ENCODE measurements around the gene TUSC2. TPM values are rescaled to one million over a fixed set of nuclear protein-coding genes. Genes with fewer than 3 reads are reported as not detected.

The TUSC2 gene
- total and polyA plus RNA-seq, 2 of the 13 experiments (the other 11 are each of a cell fraction or from before 2014, with no cell fraction given), result 36.7 to 39.1 TPM

GRCh38 chr3:50298836-50299637 is 29.0 kb downstream of the TUSC2 start, which contains the start of the genes HYAL3 and NAA80 (continued):
- TF ChIP-seq ZBTB43 (CRISPR knock-in tag; conservative IDR thresholded peaks at IDR 0.05) (peak; percentile 56; the same call in 1 of the 2 replicates), ZNF12 (CRISPR knock-in tag; IDR thresholded peaks at IDR 0.05) (0 out of 2 replicates have a peak, but pooled peaks have one; percentile 16), ZBTB14 (CRISPR knock-in tag; IDR thresholded peaks at IDR 0.05) (peak; percentile 63; the same call in 1 of the 2 replicates), NFYB (CRISPR knock-in tag; IDR thresholded peaks at IDR 0.05) (peak; percentile 54), ZKSCAN5 (CRISPR knock-in tag; IDR thresholded peaks at IDR 0.05) (no peak), CAMTA2 (CRISPR knock-in tag; IDR thresholded peaks at IDR 0.05; ENCODE audit: borderline replicate concordance) (no peak), ZNF558 (CRISPR knock-in tag; IDR thresholded peaks at IDR 0.05; ENCODE audit: borderline replicate concordance) (peak; percentile 73; the same call in 1 of the 2 replicates), BORCS8-MEF2B (CRISPR knock-in tag; IDR thresholded peaks at IDR 0.05) (no peak), POGZ (CRISPR knock-in tag; IDR thresholded peaks at IDR 0.05) (peak; percentile 7; the same call in 1 of the 2 replicates), ZNF652 (CRISPR knock-in tag; IDR thresholded peaks at IDR 0.05; ENCODE audit: borderline replicate concordance, low read depth) (peak; percentile 99), CREB1 (IDR thresholded peaks at IDR 0.05) (peak; percentile 90; the same call in 1 of the 2 replicates), CREB1 (CRISPR knock-in tag; IDR thresholded peaks at IDR 0.05) (no peak), NFE2L2 (IDR thresholded peaks at IDR 0.05; ENCODE audit: low read length) (no peak), ZFP91 (CRISPR knock-in tag; IDR thresholded peaks at IDR 0.05; ENCODE audit: borderline replicate concordance) (peak; percentile 93), PPARG (CRISPR knock-in tag; conservative IDR thresholded peaks at IDR 0.05) (no peak), ZNF354B (CRISPR knock-in tag; IDR thresholded peaks at IDR 0.05) (no peak), ZNF713 (CRISPR knock-in tag; IDR thresholded peaks at IDR 0.05) (no peak), ZFP36L1 (CRISPR knock-in tag; IDR thresholded peaks at IDR 0.05) (peak; percentile 68; the same call in 1 of the 2 replicates), SPEN (CRISPR knock-in tag; IDR thresholded peaks at IDR 0.05; ENCODE audit: low read depth) (no peak; the same call in none of the 2 replicates), FOSL1 (CRISPR knock-in tag; IDR thresholded peaks at IDR 0.05; ENCODE audit: borderline replicate concordance) (no peak), ZNF296 (CRISPR knock-in tag; conservative IDR thresholded peaks at IDR 0.05) (no peak), ZNF383 (CRISPR knock-in tag; IDR thresholded peaks at IDR 0.05; ENCODE audit: borderline replicate concordance) (no peak), MAFF (IDR thresholded peaks at IDR 0.05; ENCODE audit: low read depth, low read length) (no peak), ZNF260 (CRISPR knock-in tag; IDR thresholded peaks at IDR 0.05; ENCODE audit: borderline replicate concordance, low read depth) (0 out of 2 replicates have a peak, but pooled peaks have one; percentile 37), YEATS2 (CRISPR knock-in tag; IDR thresholded peaks at IDR 0.05; ENCODE audit: borderline replicate concordance) (peak; percentile 44; the same call in 1 of the 2 replicates), KDM4B (CRISPR knock-in tag; IDR thresholded peaks at IDR 0.05) (no peak)

All from HepG2 (cell line).